GM21515 (cell line): Measurements from ENCODE around the gene STRN3.
"Not testable (repeated sequence)": the region's sequence is repeated elsewhere in the genome, so short reads cannot be mapped to it uniquely, and the experiment has no call there.

Experiments
- ATAC-seq: cut with Tn5 transposase; IDR thresholded peaks from one replicate; pipeline ENCODE4 v1.9.1; 2021; ENCODE audit not compliant: unreplicated experiment

Gene STRN3, protein sequence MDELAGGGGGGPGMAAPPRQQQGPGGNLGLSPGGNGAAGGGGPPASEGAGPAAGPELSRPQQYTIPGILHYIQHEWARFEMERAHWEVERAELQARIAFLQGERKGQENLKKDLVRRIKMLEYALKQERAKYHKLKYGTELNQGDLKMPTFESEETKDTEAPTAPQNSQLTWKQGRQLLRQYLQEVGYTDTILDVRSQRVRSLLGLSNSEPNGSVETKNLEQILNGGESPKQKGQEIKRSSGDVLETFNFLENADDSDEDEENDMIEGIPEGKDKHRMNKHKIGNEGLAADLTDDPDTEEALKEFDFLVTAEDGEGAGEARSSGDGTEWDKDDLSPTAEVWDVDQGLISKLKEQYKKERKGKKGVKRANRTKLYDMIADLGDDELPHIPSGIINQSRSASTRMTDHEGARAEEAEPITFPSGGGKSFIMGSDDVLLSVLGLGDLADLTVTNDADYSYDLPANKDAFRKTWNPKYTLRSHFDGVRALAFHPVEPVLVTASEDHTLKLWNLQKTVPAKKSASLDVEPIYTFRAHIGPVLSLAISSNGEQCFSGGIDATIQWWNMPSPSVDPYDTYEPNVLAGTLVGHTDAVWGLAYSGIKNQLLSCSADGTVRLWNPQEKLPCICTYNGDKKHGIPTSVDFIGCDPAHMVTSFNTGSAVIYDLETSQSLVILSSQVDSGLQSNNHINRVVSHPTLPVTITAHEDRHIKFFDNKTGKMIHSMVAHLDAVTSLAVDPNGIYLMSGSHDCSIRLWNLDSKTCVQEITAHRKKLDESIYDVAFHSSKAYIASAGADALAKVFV

DNA sequence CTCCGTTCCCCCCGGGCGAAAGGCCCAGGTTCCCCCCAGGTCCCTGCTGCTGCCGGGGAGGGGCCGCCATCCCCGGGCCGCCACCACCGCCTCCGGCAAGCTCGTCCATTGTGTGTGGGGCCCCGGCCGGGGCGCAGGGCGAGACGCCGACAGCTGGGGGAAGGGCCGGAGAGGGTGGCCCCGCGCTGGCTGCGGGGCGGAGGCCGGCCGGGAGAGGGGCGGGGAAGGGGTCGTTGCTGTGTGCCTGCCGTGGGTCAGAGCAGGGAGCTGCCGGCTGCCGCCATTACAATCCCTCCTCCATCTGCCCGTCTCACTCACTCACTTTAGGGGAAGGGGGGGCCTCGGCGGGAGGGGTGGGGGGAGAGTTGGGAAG is at the start of gene STRN3:
TSS of gene STRN3 (minus strand) at position 303 of the 373 bp plus-strand sequence. CDS start at position 109, 194 bp downstream.
- ATAC-seq = no peak

DNA sequence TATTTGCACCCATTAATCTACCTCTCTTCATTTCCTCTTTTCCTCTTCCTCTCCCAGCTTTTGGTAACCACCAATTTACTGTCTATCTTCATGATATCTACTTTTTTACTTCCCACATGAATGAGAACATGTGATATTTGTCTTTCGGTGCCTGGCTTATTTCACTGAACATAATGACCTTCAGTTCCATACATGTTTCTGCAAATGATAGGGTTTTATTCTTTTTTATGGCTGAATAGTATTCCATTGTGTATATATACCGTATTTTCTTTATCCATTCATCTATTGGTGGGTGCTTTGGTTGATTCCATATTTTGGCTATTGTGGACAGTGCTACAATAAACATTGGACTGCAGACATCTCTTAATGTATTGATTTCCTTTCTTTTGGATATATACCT is 49.0 kb upstream of the STRN3 start:
- ATAC-seq = no peak

DNA sequence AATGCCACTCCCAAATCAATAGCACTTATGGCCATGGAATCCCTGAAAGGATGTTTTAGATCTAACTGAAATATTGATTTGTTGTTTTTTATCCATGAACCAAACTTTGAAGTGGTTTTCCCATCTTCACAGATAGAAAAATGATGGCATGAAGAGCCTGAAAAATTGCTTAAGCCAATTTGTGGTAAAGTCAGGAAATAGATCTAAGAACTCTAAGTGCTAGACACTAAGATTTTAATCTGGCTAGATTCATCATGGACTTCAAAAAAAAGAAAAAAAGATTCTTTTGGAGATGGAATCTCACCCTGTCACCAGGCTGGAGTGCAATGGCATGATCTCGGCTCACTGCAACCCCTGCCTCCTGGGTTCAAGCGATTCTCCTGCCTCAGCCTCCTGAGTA is 45.0 kb upstream of the STRN3 start:
- no peak for ATAC-seq

DNA sequence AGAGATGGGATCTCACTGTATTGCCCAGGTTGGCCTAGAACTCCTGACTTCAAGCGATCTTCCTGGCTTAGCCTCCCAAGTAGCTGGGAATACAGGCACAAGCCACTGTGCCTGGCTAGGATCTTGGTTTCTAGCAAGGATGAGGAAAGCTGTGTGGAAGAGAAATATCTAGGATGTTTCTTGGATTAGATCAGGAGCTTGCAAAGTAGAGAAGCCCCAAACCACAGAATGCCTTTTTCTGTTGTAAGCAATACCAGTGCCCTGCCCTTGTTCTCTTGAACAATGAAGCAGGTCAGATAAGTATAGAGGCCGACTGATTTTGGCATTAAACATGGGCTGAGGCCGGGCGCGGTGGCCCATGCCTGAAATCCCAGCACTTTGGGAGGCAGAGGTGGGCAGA is 44.3 kb upstream of the STRN3 start:
- no peak for ATAC-seq

DNA sequence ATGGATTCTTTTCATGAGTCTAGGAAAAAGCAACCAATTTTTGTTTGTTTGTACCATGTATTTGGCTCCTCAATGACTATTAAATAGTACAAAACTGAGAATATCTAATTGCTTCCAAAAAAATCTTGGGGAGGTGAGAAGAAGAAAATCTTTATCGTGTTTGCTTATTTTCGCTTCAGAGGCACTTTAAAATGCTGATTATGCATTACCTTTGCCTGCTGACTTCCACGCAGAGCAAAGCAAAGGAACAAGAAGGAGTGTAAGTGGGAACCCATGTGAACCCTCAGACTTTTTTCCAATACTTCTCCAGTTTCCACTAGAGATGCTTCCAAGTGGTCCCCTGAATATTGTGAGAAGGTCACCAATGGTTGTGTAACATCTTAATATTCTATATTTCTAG is 43.2 kb upstream of the STRN3 start:
- ATAC-seq = no peak

DNA sequence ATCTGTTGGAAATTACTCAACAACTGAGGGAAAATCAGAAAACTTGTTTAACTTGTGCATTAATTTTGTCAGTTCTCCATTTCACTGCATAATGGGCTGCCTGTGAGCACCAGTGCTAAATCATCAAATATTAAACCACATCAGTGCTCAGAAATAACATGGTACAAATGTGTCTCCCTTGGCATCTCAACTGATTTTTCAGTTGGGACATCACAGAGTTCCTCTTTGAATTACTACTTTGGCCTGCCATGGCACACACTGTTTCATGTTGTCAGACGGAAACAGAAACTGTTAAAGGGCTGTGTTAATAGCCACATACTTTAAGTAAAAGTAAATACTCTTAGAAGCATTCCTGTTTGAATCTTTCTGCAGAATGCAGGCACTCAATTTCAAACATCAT is 42.1 kb upstream of the STRN3 start:
- ATAC-seq = no peak

DNA sequence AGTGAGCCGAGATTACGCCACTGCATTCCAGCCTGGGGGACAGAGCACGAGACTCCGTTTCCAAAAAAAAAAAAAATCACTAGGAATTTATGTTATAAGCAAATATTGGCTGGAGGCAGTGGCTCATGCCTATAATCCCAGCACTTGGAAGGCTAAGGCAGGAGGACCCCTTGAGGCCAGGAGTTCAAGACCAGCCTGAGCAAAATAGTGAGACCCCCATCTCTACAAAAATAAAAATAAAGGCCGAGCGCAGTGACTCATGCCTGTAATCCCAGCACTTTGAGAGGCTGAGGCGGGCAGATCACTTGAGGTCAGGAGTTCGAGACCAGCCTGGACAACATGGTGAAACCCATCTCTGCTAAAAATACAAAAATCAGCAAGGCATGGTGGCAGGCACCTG is 36.7 kb upstream of the STRN3 start:
- ATAC-seq = not testable (repeated sequence)

DNA sequence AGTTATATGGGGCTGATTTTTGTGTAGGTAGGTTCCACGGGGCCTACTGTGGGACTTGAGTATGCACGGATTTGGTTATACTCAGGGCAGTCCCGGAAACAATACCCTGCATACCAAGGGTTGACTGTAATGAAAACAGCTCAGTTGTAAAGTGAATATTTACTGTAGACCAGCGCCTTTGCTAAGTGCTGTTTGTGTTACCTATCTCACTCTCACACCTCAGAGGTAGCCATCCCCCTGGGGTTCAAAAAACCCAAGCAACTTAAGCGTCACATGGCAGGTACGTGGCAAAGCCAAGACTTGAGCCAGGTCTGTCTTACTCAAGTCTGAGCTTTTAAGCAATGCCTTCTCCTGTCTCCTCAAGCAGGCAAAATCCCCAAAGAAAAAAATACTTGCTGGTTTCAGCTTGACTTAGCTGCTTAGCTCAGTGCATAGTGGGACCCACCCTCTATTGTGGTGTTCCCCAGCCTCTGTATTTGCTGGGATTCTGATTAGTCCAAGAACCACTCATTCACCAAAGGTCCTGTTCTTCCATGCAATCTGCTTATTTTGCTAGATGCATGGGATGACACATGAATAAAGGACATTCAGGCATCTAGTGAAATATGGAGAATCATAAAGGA is 34.2 kb upstream of the STRN3 start:
- ATAC-seq = no peak

DNA sequence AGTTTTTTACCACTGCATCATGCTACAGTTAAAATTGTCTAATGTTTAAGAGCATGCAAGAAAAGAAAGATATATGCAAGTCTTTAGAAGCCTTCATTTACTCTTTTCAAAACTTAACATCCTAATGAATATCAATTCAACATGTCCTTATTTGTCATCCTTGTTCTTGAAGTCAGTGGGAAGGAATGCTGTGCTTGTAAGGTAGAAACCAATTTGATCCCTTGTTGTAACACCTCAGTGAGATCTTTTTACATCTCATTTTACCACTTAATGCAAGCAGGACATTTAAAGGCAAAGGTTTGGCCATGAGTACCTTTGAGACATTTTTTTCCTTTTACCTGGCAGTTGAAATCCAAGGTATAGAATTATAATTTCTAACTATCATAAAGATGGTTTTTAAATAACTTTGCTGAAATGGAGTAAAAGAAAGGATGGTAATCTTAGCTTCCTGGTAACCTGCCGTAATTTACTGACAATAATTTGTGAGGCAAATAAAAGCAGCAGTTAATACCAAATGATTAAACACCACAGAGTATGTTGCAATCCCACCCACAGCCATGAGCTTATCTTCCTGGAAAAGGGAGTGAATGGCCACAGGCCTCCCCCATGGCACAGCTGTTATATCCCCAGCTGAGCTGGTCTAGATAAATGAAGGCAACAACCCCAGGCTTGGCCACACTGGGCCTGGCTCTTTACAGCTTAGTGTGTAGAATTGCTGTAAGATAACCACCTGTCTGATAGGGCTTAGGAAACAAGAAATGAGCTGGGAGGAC is 33.2 kb upstream of the STRN3 start:
- ATAC-seq = no peak

DNA sequence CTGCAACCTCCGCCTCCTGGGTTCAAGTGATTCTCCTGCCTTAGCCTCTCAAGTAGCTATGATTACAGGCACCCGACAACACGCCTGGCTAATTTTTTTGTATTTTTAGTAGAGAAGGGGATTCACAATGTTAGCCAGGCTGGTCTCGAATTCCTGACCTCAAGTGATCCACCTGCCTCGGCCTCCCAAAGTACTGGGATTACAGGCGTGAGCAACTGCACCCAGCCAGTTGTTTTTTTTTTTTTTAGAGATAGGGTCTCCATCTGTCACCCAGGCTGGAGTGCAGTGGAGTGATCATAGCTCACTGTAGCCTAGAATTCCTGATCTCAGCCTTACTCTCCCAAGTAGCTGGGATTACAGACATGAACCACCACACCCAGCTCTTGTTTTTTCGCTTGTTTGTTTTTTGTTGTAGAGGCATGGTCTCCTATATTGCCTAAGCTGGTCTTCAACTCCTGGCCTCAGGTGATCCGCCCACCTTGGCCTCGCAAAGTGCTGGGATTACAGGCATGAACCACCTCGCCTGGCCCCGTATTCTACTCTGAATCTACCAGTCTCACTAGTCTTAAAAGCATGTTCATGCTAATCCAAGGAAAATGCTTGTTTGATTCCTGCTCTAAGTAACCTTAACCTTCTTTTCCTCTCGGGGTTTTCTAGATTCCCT is 31.7 kb upstream of the STRN3 start:
- no peak for ATAC-seq

DNA sequence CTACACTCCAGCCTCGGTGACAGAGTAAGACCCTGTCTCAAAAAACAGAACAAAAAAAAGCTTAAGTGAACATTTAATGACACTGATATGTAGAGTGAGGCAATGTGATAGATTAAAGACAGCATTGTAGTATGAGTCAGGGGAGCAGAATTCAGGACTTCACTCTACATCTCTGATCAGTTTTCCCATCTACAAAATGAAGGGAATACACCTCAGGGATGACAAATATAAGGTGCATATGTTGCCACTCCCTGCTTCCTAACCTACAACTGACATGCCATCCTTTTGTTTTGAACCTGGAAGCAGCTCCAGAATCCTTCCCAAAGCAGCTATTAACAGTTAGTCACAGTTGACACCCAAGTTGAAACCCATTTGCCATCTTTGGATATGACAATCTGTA is 30.9 kb upstream of the STRN3 start:
- no peak for ATAC-seq

DNA sequence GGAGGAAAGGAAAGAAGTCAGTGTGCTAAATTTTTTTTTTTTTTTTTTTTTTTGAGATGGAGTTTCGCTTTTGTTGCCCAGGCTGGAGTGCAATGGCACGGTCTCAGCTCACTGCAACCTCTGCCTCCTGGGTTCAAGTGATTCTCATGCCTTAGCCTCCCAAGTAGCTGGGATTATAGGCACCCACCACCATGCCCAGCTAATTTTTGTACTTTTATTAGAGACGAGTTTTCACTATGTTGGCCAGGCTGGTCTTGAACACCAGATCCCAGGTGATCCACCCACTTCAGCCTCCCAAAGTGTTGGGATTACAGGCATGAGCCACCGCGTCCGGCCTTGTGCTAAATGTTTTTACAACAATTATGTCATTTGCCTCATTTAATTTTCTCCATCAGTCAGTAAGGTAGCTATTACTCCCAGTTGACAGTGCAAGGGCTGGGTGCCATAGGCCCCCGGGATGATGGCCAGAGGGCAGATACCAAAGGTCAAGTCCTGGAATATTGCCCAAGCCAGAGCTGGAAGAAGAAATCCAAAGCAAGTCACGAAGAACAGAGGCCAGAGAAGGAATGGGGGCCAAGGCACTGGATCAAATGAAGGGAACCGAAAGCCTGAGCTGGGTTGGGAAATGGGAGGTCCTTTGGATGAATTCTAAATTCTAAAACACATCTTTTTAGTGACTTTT is 26.9 kb upstream of the STRN3 start:
- not testable (repeated sequence) for ATAC-seq

DNA sequence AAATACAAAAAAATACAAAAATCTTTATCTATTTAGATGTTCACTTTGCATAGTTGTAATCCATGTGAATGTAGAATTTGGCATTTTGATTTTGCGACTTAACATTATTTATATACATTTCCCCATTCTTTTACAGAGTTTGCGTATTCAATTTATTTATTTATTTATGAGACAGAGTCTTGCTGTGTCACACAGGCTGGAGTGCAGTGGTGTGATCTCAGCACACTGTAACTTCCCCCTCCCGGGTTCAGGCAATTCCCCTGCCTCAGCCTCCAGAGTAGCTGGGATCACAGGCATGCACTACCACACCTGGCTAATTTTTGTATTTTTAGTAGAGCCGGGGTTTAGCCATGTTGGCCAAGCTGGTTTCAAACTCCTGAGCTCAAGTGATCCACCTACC is 25.3 kb upstream of the STRN3 start:
- ATAC-seq = no peak

DNA sequence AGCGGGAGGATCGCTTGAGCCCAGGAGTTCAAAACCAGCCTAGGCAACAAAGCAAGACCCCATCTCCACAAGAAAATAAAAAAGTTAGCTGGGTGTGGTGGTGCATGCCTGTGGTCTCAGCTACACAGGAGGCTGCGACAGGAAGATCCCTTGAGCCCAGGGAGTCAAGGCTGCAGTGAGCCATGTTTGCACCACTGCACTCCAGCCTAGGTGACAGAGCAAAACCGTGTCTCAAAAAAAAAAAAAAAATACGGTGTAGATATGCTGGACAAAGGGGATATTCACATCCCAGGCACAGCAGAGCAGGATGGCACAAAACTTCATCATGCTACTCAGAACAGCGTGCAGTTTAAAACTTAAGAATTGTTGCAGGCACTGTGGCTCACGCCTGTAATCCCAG is 24.8 kb upstream of the STRN3 start:
- no peak for ATAC-seq

DNA sequence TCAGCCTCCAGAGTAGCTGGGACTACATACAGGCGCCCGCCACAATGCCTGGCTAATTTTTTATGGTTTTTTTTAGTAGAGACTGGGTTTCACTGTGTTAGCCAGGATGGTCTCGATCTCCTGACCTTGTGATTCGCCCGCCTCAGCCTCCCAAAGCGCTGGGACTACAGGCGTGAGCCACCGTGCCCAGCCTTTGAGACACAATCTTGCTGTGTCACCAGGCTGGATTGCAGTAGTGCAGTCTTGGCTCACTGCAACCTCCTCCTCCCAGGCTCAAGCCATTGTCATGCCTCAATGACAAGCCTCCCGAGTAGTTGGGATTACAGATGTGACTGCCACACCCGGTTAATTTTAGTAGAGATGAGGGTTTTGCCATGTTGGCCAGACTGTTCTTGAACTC is 21.3 kb upstream of the STRN3 start:
- ATAC-seq = no peak

DNA sequence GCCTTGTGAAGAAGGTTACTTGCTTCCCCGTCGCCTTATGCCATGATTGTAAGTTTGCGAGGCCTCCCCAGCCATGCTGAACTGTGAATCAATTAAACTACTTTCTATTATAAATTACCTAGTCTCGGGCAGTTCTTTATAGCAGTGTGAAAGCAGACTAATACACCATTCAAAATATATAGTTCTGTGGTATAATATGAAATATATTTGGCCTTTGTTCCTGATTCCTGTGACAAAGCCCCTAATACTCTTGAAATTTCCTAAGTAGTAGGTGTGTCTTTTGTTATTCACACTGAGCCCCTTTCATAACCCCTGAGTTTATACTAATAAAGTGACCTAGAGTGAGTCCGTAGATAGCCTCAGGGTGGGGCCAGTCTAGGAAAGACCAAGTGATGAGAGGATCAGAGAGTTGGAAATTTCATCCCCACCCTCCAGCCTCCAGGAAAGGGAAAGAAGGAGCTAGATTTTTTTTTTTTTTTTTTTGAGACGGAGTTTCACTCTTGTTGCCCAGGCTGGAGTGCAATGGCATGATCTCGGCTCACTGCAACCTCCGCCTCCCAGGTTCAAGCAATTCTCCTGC is 19.4 kb upstream of the STRN3 start:
- no peak for ATAC-seq

DNA sequence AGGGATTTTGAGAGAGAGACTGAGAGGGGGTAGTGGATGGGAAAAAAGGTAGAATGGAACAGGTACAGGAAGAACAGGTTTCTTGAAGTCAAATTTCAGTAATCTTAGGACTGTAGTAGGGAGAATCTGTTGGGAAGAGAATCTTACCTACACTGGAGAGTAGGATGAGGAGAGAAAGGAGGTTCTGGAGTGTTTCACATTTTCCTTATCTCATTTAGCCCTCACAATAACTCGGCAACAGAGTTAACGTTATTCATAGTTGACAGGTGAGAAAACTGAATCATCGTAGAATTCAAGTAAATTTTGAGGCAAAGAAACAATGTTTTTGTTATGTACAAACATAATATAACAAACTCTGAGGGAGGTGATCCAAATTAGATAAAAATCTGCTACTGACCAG is 17.2 kb upstream of the STRN3 start:
- ATAC-seq = no peak

DNA sequence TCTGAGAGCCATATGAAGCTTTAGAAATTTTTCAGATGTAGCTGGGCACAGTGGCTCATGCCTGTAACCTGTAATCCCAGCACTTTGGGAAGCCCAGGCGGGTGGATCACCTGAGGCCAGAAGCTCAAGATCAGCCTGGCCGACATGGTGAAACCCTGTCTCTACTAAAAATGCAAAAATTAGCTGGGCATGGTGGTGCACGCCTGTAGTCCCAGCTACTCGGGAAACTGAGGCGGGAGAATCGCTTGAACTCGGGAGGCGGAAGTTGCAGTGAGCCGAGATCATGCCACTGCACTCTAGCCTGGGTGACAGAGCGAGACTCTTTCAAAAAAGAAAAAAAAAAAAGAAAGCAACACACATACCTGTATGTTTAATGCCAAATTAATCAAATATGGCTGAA is 16.7 kb upstream of the STRN3 start:
- not testable (repeated sequence) for ATAC-seq

DNA sequence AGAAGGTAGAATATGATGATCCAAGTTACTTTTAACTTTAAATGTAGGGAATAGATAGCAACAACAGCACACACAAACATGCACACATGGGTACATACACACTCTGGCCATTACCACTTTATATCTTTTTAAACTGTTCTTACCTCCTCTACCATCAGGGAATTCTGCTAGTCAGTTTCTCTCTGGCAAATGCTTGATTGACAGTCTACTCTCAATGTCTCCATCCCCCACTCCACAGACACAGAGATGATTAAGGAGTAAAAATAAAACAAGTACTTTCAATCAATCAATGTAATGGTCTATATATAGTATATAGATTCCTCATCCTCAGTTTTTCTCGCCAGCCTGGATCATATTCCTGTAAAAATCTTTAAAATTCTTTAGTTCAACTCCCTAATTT is 16.1 kb upstream of the STRN3 start:
- ATAC-seq = no peak
